D721Med (cell line): ENCODE results near the gene CHP1.
"Not testable (repeated sequence)": the region's sequence is repeated elsewhere in the genome, so short reads cannot be mapped to it uniquely, and the experiment has no call there.

Experiments used
- DNase-seq: peaks from one replicate; pipeline ENCODE4 v3.0.0; 2011; ENCODE audit warnings: low spot score; ENCODE audit not compliant: insufficient read length
- FAIRE-seq: peaks from 2 replicates; lab custom pipeline; 2011; peaks lifted over from hg19 to GRCh38; lab: Jason Lieb, UNC
- CTCF ChIP-seq: IDR thresholded peaks from 2 replicates; pipeline ENCODE4 v1.5.1; 2012; ENCODE audit warnings: mild to moderate bottlenecking, control low read depth; ENCODE audit not compliant: insufficient read depth; ENCODE audit errors: missing control alignments

Gene CHP1

GRCh38 chr15:41207687-41208448, 23.2 kb upstream of the CHP1 start:
- no peak for DNase-seq
- no peak for FAIRE-seq
- no peak for TF ChIP-seq CTCF

- no peak for TF ChIP-seq CTCF
- no peak for DNase-seq
- no peak for FAIRE-seq
Observed at GRCh38 chr15:41215708-41216107, 15.4 kb upstream of the CHP1 start.

- DNase-seq (no peak), FAIRE-seq (no peak)
- TF ChIP-seq CTCF = no peak
Observed at GRCh38 chr15:41218851-41219250, 12.2 kb upstream of the CHP1 start.

GRCh38 chr15:41219381-41219780, 11.7 kb upstream of the CHP1 start:
- no peak for TF ChIP-seq CTCF
- DNase-seq (no peak), FAIRE-seq (no peak)

GRCh38 chr15:41230345-41230649, 771 bp upstream of the CHP1 start:
- TF ChIP-seq CTCF = no peak
- DNase-seq (no peak), FAIRE-seq (no peak)

- DNase-seq (no peak), FAIRE-seq (no peak)
- no peak for TF ChIP-seq CTCF
Observed at GRCh38 chr15:41231422-41232226, 556 bp downstream of the CHP1 start.

GRCh38 chr15:41233367-41233771, 2.3 kb downstream of the CHP1 start:
- TF ChIP-seq CTCF = no peak
- DNase-seq (no peak), FAIRE-seq (no peak)

GRCh38 chr15:41235228-41235627, 4.2 kb downstream of the CHP1 start:
- not testable (repeated sequence) for FAIRE-seq, DNase-seq
